Renal cortical epithelial cell (primary cell): ENCODE results near the gene SPAG5. TPM values are rescaled to one million over a fixed set of nuclear protein-coding genes. Genes with fewer than 3 reads are reported as not detected.

Source experiments
- DNase-seq: peaks from one replicate; pipeline ENCODE4 v3.0.0-alpha.2; 2011; ENCODE audit warnings: low read depth
- total RNA-seq: library from RNA; depleted of rRNA; stranded (reverse); fragments of >200 nt; gene quantifications from 2 replicates; pipeline ENCODE4 v1.2.3, GENCODE V29; 2014

The SPAG5 gene, protein sequence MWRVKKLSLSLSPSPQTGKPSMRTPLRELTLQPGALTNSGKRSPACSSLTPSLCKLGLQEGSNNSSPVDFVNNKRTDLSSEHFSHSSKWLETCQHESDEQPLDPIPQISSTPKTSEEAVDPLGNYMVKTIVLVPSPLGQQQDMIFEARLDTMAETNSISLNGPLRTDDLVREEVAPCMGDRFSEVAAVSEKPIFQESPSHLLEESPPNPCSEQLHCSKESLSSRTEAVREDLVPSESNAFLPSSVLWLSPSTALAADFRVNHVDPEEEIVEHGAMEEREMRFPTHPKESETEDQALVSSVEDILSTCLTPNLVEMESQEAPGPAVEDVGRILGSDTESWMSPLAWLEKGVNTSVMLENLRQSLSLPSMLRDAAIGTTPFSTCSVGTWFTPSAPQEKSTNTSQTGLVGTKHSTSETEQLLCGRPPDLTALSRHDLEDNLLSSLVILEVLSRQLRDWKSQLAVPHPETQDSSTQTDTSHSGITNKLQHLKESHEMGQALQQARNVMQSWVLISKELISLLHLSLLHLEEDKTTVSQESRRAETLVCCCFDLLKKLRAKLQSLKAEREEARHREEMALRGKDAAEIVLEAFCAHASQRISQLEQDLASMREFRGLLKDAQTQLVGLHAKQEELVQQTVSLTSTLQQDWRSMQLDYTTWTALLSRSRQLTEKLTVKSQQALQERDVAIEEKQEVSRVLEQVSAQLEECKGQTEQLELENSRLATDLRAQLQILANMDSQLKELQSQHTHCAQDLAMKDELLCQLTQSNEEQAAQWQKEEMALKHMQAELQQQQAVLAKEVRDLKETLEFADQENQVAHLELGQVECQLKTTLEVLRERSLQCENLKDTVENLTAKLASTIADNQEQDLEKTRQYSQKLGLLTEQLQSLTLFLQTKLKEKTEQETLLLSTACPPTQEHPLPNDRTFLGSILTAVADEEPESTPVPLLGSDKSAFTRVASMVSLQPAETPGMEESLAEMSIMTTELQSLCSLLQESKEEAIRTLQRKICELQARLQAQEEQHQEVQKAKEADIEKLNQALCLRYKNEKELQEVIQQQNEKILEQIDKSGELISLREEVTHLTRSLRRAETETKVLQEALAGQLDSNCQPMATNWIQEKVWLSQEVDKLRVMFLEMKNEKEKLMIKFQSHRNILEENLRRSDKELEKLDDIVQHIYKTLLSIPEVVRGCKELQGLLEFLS
- total RNA-seq, result 3.3 and 12.5 TPM in 2 replicates

DNA sequence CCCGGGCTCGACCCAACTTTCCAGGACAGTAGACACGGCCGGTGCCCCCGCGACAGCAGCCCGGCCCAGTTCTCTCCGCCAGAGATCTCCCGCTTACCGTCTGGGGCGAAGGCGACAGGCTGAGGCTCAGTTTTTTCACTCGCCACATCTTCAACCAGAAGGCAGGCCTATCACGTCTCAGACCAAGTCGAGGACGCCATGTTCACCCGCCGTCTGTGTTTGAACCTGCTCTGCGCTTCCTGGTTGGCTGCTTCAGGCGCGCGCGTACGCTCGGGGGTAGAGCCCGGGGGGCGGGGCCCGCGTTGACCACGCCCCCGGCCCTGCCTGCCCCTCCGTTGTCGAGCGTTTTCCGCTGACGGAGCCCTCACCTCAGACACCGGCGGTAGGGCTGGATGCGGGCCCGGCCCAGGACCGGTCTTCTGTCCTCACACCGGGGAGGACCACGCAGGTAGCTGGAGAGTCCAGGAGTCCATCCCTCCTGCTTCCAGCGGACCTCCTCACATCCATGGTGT is at the start of gene SPAG5:
TSS of gene SPAG5 (minus strand) at position 227 of the 512 bp plus-strand sequence. CDS start at position 148, 79 bp downstream.
- DNase-seq, result peak; percentile 80

- no peak for DNase-seq
These were observed 47.4 kb upstream of the SPAG5 start for GRCh38 chr17:28646039-28646754.

DNA sequence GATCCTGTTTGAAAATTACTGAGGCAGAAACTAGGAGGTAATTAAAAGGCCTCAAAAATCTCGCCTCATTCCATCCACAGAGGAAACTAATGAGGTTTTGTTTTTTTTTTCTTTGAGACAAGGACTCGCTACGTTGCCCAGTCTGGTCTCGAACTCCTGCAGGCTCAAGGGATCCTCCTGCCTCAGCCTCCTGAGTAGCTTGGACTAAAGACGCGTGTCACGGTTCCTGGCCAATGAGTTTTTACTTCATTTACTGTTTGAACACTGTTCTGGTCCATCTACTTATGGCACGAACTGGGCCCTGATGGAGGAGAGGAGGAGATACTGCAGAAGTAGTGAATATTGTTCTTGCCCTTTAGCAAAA is 46.7 kb upstream of the SPAG5 start:
- no peak for DNase-seq

GRCh38 chr17:28644787-28645575 is 46.2 kb upstream of the SPAG5 start, which contains the start of gene BLTP2:
BLTP2 (minus strand) TSS chr17:28645158; CDS start chr17:28645056, 102 bp downstream.
- peak; percentile 82 for DNase-seq

GRCh38 chr17:28643983-28644786 is 45.4 kb upstream of the SPAG5 start:
- peak; percentile 63 for DNase-seq

- DNase-seq, result peak; percentile 55
These were observed 42.8 kb upstream of the SPAG5 start for GRCh38 chr17:28641579-28641978.

DNA sequence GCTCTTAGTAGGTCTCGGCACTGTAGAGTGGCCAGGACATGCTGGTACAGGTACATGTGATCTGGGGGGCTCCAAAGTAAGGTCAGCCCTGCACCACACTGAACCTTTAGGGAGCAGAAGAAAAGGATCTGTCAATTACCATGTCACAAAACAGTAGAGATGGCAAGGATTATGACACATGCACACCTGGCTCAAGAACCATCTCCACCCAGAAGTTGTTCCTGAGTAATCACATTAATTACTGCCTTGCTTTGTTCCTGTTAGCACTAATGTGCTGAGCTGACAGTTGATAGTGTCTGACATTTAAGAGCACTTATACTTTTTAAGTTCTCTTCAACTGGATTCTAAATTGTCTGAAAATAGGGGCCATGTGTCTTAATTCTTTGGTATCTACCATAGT is 36.7 kb upstream of the SPAG5 start:
- DNase-seq, result no peak

- DNase-seq, result no peak
These were observed 35.5 kb upstream of the SPAG5 start for GRCh38 chr17:28634206-28634865.

DNA sequence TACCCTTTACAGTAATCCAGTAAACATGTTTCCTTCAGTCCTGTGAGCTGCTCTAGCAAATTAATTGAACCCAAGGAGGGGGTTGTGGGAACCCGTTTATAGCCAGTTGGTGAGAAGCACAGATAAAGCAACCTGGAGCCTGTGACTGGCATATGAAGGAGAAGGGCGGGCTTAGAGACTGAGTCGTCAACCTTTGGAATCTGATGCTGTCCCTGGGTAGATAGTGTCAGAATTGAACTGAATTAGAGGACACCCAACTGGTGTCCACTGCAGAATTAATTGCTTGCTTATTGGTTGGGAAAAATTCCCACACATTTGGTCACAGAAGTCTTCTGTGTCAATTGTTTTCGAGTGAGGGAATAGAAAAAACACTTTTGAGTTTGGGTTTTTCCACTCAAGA is 28.0 kb upstream of the SPAG5 start:
- no peak for DNase-seq

GRCh38 chr17:28624148-28624547 is 25.3 kb upstream of the SPAG5 start:
- no peak for DNase-seq

DNA sequence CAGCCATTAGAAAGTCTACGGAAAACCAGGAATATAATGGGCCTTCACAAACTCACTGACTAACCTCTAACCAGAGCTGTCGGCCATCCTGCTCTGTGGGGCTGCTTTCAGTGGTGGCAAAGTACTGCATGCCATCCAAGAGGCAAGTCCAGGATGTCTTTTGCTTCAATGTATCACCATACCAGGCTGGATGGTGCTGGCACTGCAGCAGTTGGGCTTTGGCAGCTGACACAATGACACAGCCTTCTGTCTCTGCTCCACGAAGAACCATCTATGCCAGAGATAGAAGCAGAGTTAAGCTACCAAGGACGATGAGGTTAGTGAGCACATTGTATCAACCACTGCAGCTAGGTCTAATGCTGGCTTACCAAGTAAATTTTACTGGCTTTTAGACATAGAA is 24.9 kb upstream of the SPAG5 start:
- no peak for DNase-seq

DNA sequence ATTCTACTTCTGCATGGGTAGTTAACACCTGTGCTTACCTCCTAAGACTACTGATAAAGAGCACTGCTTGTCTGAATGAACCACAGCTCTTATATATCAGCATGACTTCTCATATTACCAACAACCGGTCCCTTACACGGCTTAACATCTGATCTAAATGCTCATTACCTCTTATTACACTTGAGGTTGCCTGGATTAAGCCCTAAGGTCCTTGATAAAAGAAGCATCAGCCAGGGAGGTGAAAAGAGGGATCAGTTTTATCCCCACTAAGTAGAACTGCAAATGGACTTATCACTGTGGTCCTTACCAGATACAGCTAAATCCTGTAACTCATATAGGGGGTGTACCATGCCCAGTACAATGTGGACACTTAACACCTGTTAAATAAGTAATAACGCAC is 23.4 kb upstream of the SPAG5 start:
- DNase-seq, result no peak

GRCh38 chr17:28620010-28620409 is 21.2 kb upstream of the SPAG5 start:
- DNase-seq, result no peak

GRCh38 chr17:28618464-28618863 is 19.6 kb upstream of the SPAG5 start:
- DNase-seq, result no peak

DNA sequence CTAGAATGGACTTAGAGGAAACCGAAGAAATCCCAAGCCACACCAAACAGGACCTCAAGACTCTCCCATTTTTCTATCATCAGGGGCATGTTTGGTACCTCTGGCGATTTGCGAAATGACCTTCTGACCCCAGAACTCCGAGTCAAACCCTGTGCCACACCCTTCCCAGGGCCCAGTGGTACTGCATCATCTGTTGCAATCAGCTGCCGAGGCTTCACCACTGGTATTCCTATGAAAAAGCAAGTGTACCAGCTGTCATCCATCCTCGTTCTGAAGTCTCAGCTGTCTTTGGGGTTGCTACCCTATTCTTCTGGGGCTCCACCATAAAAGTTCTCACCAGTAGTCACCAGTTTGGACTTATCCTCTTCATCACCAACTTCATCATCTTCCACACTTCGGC is 17.5 kb upstream of the SPAG5 start:
- DNase-seq, result no peak

- no peak for DNase-seq
These were observed 16.6 kb upstream of the SPAG5 start for GRCh38 chr17:28615260-28615940.

GRCh38 chr17:28613931-28614381 is 15.1 kb upstream of the SPAG5 start, which contains the start of gene RSKR:
RSKR (minus strand) TSS chr17:28614185; CDS start chr17:28614161, 24 bp downstream.
- DNase-seq, result no peak
